Ovary (tissue), 3 donors: Measurements from ENCODE around the gene ASPN.

Experiments used
- CTCF ChIP-seq, 3 donors: fragments of 450-650 bp in 2 of 3; fragments of 200-600 bp in 1 of 3; IDR thresholded peaks; one replicate each; pipeline versions ENCODE4 v1.5.1 to v1.8.0; 2016 to 2022; ENCODE audit warnings: antibody characterized with exemption in 3 of 3, mild to moderate bottlenecking in 1 of 3
- POLR2A ChIP-seq: fragments of 450-650 bp; IDR thresholded peaks from one replicate; pipeline ENCODE4 v1.6.1; 2017; ENCODE audit warnings: antibody characterized with exemption, mild to moderate bottlenecking, moderate library complexity
- donor health status: DM: no; HTN: no; CAD: no.

- no peak for TF ChIP-seq CTCF (IDR thresholded peaks at IDR 0.05)
- TF ChIP-seq POLR2A, result no peak
These were observed 20.9 kb upstream of the ASPN start for GRCh38 chr9:92503156-92503555.
